IMR-90 (cell line): ENCODE results near the gene DMAC2L.

Source experiments
- CTCF ChIP-seq: conservative IDR thresholded peaks from 2 replicates; pipeline ENCODE4 v1.5.1; 2012; ENCODE audit warnings: mild to moderate bottlenecking, low read depth, low read length, improper control_type of control experiment
- MAZ ChIP-seq: IDR thresholded peaks from 2 replicates; pipeline ENCODE4 v1.6.1; 2012; ENCODE audit warnings: low read depth, mild to moderate bottlenecking, low read length, improper control_type of control experiment, moderate library complexity, borderline replicate concordance
- MXI1 ChIP-seq: IDR thresholded peaks from 2 replicates; pipeline ENCODE4 v1.6.1; 2012; ENCODE audit warnings: low read depth, mild to moderate bottlenecking, low read length, moderate library complexity, borderline replicate concordance
- NFE2L2 ChIP-seq: fragments of 150-350 bp; IDR thresholded peaks from 2 replicates; pipeline ENCODE4 v1.6.1; 2016; ENCODE audit warnings: low read depth, mild to moderate bottlenecking, low read length
- POLR2A ChIP-seq: IDR thresholded peaks from 2 replicates; pipeline ENCODE4 v1.6.1; 2012; ENCODE audit warnings: mild to moderate bottlenecking, low read depth, low read length
- RFX5 ChIP-seq: IDR thresholded peaks from 2 replicates; pipeline ENCODE4 v1.8.0; 2012; ENCODE audit warnings: low read depth, mild to moderate bottlenecking, low read length, moderate library complexity

- no peak for TF ChIP-seq POLR2A
- no peak for TF ChIP-seq CTCF
- TF ChIP-seq MAZ, result no peak
- TF ChIP-seq MXI1, result no peak
- TF ChIP-seq NFE2L2, result no peak
- TF ChIP-seq RFX5, result no peak
Observed at GRCh38 chr14:50366589-50366988, 54.5 kb downstream of the DMAC2L start.
